ENCODE data around the gene MB21D2. TPM values are rescaled to one million over a fixed set of nuclear protein-coding genes. Genes with fewer than 3 reads are reported as not detected.

Gene MB21D2
- total RNA-seq, 1 donor from 2014 or later = 0.23 TPM

- ATAC-seq = no peak
- no peak for DNase-seq (ENCODE audit: low spot score)
These were observed 6.1 kb upstream of the MB21D2 start for GRCh38 chr3:192923731-192924130.

- ATAC-seq (no peak), DNase-seq (ENCODE audit: low spot score) (no peak)
These were observed 4.1 kb upstream of the MB21D2 start for GRCh38 chr3:192921793-192922192.

DNA sequence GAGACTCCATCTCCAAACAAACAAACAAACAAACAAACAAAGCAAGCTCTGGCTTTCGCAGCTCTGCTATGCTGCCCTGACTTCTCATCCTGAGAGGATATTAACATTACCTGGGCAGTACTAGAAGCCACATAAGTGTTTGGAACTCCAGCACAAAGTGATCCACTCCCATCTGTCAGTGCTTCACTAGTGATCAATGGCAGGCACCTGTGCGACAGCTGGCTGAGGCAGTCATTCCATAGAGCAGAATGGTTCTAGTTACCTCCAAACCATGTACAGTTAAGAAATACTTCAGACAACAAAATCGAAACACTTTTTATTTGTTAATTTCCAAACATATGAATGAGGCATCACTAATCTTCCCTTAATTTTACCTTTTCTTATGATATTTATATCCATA lies 2.8 kb upstream of the MB21D2 start:
- DNase-seq (ENCODE audit: low spot score) (no peak), ATAC-seq (no peak)

GRCh38 chr3:192919901-192920300 lies 2.2 kb upstream of the MB21D2 start:
- no peak for DNase-seq (ENCODE audit: low spot score)

GRCh38 chr3:192918275-192918588 lies 576 bp upstream of the MB21D2 start:
- DNase-seq (ENCODE audit: low spot score) (no peak), ATAC-seq (no peak)

More at GRCh38 chr3:192919901-192920300, 2.2 kb upstream of the MB21D2 start:
- ATAC-seq = no peak

DNA sequence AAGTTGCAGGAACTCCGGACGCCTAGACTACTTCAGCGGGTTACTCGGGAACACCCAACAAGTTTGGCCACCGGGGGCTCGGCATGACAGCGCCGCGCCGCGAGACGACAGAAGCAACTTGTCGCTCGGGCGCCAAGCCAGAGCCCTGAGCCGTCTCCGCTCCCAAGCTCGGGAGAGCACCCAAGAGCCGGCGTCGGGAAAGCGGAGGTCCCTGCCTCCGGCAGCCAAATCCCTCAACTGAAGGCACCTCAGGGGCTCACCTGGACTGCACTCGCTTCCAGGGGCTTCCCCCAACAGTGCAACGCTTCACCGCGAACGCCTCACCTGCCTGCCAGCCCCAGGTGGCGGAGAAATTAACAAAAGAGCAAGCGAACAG lies 640 bp downstream of the MB21D2 start:
- DNase-seq (ENCODE audit: low spot score) (peak; percentile 53), ATAC-seq (peak; percentile 54)

- DNase-seq (ENCODE audit: low spot score) (no peak), ATAC-seq (peak; percentile 26)
These were observed 1.2 kb downstream of the MB21D2 start for GRCh38 chr3:192916371-192917027.

- ATAC-seq = no peak
- DNase-seq (ENCODE audit: low spot score) = no peak
These were observed 1.9 kb downstream of the MB21D2 start for GRCh38 chr3:192915722-192916121.

DNA sequence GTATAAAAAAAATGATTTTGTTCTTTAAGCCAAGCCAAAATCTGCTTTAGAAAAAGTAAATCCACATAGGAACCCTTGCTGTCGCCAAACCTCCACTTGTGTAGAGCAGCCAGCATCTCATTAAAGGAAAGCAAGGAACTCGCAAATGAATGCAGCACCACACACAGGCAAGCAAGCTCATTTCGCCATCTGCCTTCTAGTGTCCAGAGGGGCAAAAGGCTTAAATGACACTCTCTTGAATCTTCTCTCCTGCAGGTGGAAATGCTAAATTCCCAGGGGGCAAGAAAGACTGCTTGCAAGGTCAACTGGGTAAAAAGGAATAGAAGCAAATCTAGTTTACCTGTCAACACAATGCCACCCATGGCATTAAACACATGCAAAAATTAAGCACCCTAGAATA lies 2.4 kb downstream of the MB21D2 start:
- ATAC-seq (no peak), DNase-seq (ENCODE audit: low spot score) (no peak)

- DNase-seq (ENCODE audit: low spot score) (no peak), ATAC-seq (no peak)
These were observed 2.8 kb downstream of the MB21D2 start for GRCh38 chr3:192914848-192915247.

DNA sequence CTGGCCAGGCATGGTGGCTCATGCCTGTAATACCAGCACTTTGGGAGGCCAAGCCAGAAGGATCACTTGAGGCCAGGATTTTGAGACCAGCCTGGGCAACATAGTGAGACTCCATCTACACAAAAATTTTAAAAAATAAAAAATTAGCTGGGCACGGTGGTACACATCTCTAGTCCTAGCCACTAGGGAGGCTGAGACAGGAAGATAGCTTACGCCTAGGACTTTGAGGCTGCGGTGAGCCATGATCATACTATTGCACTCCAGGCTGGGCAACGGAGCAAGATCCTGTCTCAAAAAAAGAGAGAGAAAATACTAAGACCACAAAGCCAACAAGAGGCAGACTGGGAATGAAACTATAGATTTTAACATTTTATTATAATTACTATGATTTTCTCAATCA lies 4.1 kb downstream of the MB21D2 start:
- no peak for ATAC-seq
- DNase-seq (ENCODE audit: low spot score) = no peak

GRCh38 chr3:192911293-192911692 lies 6.4 kb downstream of the MB21D2 start:
- DNase-seq (ENCODE audit: low spot score) (no peak), ATAC-seq (no peak)

DNA sequence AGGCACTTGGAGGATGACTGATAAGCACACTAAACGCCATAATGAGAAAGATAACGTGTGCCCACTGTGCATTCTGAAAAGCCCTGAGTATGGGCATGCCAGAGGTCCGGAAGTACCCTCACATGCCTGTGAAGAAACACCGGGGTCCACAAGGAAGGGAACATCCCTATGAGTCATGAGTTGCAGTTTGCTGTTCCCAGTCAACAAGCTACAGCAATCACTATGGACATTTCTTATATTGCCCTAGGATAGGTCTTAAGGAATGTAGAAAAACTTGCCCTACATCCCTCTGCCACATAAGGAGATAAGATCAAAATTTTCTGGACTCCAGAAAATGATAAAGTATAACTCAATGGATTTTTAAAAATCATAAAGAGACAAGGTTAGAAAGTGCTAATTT lies 9.9 kb downstream of the MB21D2 start:
- ATAC-seq = no peak
- DNase-seq (ENCODE audit: low spot score) = no peak

DNA sequence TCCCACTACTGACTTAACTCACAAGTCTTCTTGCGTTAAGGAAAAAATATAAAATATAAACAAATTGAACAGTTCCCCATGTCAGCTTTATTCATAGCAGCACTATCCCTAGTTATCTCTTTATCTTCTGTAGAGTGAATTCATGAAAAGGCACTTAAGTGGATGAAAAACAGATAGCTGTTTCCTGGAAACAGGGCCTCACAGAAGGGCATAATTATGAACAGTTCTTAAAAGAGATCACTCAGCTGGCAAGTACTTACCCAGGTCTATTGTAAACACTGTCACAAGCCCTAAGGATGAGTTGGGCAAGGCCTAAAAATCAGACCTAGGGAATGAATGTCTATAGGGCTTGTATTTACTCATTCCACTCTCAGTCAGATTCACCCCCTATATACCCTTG lies 10.7 kb downstream of the MB21D2 start:
- DNase-seq (ENCODE audit: low spot score) (no peak), ATAC-seq (no peak)

GRCh38 chr3:192905980-192906678 lies 11.5 kb downstream of the MB21D2 start:
- ATAC-seq (no peak), DNase-seq (ENCODE audit: low spot score) (no peak)

DNA sequence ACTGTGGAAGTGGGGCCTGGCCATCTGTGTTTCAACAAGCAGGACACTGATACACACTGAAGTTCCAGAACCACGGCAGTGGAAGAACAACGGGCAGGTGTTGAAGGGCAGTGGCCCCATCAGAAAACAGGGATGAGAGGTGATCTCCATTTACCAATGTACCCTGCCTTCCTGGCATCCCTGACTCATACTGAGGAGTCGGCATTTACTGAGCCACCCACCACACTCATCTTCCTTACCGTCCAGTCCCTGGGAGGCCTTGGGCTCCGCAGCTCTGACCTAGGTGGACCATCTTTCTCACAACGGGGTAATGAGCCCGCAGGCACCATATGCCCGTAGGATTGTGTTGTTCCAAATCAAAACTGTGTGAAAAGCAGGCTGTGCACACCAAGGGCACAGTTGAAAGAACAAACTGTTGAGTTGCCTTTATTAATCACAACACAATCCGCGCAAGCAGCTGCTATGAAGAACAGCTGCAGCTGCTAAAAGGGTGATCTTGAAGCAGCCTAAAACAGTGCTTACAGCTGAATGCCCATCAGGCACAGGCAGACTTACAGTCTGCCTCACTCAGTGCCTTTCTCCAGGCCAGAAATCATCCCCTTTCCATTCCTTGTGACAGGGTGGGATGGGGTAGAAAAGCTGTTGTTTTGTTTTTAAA lies 12.9 kb downstream of the MB21D2 start:
- ATAC-seq = no peak
- DNase-seq (ENCODE audit: low spot score) = no peak

DNA sequence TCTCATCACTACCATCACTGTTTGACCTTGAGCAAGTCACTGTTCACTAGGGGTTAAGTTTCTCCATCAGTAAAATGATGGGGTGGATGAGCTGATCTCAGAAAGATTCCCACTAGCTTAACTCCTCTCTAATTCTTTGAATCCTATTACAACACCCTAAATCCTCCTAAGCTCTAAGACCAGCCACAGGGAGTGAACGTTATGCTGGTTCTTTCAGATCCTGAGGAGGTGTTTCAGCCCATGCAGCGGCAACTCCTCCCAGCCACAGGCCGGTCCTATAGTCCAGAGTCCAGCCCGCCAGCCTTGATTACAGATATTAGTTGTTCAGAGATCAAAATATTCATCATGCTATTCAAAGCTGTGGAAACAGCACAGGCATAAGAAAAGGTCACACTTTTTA lies 15.1 kb downstream of the MB21D2 start:
- no peak for DNase-seq (ENCODE audit: low spot score)

DNA sequence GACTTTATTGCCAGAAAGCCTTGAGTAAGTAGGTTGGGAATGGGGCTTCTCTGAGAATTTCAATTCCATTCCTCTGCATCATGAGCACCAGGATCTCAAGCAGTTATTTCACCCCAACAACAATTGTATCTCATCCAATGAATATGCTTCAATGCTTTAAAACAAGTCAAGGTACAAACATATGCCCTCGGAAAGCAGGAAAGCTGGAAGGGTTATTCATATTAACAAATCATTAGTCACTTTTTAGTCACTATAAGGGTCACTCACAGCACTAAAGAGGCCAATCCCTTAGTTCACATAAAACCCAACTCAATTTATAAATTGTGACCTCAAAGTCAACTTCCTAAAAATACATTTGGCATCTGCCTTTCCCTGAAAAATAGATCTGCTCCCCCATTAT lies 16.2 kb downstream of the MB21D2 start:
- DNase-seq (ENCODE audit: low spot score) = no peak
- no peak for ATAC-seq

More for the DNA sequence above, 15.1 kb downstream of the MB21D2 start:
- ATAC-seq = no peak

GRCh38 chr3:192899540-192899982 lies 18.1 kb downstream of the MB21D2 start:
- ATAC-seq (no peak), DNase-seq (ENCODE audit: low spot score) (no peak)

DNA sequence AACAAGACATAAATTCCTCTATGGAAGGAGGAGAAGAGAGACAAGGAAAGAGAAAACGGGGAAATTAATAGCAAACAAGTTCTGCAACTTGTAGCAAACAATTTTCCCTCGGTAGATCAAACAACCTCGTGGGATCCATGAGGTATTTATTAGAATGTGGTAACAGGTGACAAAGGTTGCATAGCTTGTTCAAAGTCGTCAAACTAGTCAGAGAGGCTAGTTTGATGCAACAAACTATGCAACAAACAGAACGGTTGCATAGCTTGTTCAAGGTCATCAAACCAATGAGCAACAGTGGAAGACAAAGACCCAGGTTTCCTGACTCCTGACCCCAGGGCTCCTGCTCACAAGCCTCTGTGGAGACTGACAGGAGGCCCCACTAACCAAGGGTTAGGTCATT lies 20.7 kb downstream of the MB21D2 start:
- DNase-seq (ENCODE audit: low spot score) = no peak
- ATAC-seq = no peak

- DNase-seq (ENCODE audit: low spot score) = no peak
These were observed 21.4 kb downstream of the MB21D2 start for GRCh38 chr3:192896208-192896607.

GRCh38 chr3:192894676-192895075 lies 23.0 kb downstream of the MB21D2 start:
- no peak for ATAC-seq
- no peak for DNase-seq (ENCODE audit: low spot score)

More at GRCh38 chr3:192896208-192896607, 21.4 kb downstream of the MB21D2 start:
- no peak for ATAC-seq
